GM04504 (cell line): ENCODE measurements around the gene SHANK2.

Experiments
- DNase-seq: peaks from one replicate; pipeline ENCODE4 v3.0.0-alpha.2; 2012; ENCODE audit warnings: low read depth

Gene SHANK2

DNA sequence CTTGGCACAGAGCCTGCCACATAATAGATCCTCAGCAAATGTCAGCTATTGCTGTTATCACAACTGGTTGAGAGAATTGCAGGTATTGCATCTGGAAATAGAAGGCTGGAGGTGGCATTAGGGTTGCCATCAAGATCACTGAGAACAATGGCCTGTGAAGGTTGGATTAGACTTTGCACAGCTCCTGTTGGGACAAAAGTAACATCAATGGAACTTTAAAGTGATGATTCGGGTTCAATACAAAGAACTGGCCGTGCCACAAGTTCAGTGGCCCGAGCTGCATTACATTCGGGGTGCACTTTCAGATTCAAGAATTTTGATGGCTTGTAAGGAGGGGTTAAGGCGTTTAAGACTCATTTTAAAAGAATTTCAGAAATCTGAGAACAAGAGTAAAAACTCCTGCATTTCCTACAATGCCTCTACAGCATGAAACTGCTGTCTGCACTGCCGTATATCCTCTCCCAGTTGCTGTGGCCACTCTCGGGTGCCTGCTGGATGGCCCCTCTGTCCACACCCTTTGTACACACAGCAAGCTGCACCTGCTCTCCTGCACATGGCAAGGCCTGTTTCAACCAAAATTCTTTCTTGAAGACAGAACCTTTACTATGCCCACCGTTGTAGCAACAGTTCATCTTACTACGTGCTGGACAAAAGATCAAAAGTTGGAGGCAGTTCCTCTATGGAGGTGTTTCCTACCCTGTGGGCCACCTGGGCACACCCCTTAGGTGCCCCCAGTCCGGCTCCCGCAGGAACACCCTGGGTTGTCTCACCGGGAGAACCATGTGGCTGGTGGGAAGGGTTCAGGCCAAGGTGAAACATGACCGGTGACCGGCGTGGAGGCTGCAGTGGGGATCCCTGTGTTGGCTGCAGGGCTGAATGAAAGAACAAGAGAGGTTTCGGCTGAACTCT is 17.5 kb upstream of the SHANK2 start:
- no peak for DNase-seq

DNA sequence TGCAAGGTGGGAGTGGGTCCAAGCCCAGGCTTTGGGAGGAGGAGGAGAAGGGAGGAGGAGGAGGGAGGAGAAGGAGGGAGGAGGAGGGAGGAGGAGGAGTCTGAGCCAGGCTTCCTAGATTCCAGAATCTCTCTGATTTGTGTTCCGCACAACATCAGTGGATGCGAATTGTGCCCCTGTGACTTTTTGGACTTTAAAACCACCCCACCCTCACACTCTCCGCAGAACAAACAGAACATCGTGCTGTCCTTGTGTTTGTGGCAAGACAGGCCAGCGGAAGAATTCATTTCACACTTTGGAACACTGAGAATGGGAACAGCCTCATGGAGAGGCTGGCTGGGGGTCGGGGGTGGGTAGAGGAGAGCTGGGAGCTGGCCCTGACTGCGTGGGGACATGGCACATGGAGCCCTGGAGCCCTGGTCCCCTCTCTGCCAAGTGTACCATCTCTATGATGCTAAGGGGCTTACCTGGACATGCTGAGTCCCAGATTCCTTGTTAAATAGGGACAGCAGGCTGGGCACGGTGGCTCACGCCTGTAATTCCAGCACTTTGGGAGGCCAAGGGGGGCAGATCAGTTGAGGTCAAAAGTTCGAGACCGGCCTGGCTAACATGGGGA is 16.4 kb upstream of the SHANK2 start:
- DNase-seq = no peak

DNA sequence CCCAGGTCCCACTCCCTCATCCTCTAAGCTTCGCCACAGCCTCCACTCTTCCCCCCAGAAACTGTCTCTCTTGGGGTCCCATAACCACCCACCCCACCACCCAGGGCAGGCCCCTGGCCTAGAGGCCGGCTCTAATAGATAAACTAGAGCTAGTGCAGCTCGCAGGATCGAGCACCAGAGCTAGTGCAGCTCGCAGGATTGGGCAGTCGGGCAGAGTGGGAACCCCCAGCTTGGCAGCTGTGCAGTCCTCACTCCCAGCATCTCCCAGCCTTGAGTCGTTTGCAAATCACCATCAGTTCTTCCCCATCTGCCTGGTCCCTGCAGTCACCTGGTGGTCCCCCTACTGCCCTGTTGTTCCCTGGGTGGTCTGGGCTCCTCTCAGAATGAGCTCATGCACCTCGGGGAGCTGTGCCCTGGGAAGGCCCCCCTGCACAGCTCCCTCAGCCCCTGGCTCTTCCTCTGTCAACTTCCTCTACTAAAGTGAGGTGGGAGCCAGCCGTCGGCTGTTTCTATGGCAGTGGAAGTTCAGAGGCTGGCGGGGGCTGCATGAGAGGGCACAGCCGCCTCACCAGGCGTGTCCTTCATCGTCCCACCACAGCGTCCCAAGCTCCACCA is 15.5 kb upstream of the SHANK2 start:
- no peak for DNase-seq

DNA sequence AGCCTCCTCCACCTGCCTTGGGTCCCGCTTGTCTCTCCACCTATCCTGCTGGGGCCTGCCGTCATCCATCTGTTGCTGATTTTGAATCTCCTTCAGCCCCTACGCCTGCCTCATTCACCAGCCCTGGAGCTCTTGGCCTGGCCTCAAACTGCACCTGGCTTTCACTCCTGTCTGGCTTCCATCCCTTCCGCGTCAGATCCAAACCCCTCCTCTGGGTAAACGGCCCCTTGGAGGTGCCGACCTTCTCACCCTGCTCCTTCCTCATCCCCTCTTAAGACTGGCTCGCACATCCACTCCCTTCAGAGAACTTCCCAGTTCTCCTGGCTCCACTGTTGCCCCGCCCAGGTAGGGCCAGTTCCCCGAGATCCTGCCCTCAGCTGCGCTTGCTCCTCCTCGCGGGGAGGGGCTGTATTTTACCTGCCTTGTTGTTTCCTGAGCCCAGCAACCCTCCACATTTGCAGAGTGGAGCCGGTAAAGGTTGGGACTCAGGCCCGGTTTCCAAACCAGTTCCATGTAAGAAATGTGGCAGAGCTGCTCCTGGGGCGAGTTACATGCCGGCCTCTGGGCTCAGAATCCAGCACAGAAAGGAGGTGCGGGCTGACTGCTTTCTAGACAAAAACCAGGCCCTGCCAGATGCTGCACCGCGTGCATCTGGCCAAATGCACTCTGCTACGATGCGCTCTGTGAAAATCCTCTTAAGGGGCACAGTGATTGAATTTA is 13.9 kb upstream of the SHANK2 start:
- no peak for DNase-seq

DNA sequence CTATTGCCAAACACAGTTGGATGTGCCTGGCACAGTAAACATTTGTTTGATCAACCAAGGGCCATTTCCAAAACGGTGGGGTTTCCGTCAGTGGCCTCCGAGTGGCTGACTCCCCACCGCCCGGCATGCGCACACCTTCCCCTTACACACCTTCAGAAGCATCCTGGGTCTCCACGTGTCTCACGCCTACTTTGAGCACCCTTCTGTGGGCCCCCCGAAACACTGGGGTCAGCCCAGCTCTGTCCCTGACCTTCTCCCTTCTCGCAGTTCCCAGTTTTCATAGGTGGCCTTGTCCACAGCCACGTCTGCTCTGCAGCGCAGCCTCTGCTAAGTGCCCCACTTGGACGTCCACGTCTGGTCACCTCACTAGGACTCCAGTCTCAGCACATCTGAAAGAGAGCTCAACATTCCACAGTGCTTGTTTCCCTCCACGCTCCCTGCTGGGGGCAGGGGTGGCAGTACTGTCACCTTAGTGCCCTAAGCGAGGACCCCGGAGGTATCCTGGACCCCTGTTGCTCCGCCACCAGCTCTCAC is 13.2 kb upstream of the SHANK2 start:
- DNase-seq = no peak

DNA sequence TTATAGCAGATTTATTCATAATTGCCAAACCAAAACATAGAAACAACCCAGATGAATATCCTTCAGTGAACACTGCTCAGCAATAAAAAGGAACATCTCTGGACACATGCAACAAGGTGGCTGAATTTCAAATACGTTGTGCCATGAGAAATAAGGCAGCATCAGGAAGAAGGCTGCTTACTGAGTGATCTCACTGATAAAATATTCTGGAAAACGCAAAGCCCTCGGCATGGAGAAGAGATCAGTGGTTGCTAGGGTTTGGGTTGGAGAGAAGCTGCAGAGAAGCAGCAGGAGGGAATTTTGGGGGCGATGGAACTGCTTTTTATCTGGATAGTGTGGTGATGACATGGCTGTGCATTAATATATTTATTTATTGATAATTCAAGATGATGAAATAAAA is 11.0 kb upstream of the SHANK2 start:
- no peak for DNase-seq

DNA sequence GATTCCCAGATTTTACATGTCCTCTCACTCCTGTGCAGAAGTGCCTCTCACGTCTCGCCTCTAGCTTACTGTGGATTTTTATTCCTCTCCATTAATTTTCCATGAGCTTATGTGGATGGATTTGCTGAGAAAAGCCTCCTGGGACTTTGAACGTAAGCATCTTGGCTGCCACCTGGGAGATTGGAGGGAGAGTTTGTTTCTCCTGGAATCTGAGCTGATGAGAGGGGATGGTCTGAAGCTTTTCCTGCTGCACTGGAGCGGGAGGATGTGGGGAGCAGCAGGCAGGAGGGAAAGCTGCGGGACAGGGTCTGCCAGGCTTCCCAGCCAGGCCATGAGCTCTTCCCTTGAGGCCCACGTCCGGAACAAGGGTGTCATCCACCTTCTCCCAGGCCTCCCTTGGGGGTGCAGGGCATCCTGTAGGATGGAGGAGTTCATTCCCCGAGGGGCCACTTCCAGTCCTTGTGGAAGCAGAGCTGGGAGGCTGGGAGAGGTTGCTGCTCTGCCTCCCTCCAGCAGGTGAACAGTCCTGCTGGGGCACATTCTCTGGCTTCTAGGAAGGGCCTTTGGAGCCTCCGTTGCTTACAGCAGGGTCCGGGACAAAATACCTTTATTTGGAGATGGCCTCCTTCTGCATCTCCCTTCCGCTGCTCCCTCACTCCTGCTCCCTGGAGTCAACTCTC is 3.6 kb upstream of the SHANK2 start:
- no peak for DNase-seq

DNA sequence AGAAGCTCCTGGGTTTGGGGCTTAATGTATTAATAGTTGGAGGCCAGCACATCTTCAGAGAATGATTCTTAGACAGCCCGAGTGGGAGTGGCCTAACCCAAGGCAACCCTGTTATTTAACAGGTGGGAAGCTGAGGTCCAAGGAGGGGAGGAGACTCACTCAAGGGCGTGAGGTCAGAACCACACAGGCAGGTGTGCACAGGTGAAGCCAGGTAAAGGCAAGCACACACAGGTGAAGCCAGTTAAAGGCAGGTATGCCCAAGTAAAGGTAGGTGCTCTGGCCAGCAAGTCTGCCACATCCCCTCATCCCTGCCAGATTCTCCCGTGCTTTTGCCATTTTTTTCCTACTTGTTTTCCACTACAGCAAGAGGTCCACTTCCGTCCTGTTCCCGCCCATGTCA is 2.9 kb upstream of the SHANK2 start:
- DNase-seq = no peak

DNA sequence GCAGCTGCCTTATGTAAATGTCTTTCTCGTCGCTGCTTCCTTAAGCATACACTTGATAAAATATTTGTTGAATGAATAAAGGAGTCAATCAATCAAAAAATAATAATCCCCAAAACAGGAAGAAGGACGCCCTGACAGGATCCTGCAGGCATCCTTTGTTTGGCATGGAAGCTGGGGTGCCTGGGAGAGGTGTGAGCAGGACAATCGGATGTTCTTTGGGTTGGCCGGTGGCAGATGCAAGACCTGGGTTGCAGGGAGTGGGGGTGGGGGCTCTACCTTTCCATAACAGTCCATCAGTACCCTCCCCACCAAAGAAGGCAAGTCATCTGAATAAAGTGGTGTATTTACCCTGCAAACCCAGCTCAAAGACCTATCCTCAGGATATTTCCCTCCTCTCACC is 1.4 kb upstream of the SHANK2 start:
- DNase-seq = no peak

DNA sequence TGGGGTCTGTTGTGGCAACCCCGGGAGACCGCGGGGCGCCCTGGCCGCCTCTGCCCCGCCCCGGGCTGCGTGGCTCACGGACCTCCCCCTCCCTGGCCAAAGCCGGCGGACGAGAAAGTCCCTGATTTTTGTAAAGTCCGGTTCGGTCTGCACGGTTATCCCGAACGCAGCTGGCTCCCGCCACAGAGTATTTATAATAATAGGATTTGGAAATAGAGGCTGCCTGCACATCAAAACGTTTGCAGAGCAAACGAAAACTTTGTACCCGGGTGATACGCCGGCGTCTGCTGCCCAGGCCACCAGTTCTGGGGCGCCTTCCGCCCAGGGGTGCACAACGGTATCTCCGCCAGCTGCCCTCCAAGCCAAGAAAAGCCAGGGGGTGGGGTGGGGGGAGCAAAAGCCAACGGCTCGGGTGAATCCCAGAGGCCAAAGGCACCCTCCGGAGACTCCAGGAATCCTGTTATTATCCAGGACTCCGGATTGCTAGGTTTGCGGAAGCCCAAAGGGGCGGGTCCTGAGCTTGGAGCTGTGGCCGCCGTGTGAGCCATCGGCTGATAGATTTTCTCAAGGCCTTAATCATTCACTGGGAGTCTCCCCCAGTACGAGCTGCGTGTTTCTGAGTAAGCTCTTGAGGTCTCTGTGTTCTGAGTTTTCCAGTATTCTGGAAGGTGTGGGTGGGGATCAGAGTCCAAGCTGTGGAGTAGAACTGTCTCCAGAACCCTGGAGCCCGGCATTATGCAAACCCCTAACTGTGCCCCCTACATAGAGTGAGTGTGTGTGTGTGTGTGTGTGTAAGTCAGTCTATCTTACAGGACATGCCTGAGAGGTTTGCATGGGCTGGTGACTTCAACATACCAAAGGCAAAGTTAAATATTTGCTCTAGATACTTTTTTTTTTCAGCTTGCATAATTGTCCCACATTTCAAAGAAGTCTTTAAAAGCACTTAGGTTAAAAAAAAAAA is 673 bp upstream of the SHANK2 start:
- DNase-seq = no peak

DNA sequence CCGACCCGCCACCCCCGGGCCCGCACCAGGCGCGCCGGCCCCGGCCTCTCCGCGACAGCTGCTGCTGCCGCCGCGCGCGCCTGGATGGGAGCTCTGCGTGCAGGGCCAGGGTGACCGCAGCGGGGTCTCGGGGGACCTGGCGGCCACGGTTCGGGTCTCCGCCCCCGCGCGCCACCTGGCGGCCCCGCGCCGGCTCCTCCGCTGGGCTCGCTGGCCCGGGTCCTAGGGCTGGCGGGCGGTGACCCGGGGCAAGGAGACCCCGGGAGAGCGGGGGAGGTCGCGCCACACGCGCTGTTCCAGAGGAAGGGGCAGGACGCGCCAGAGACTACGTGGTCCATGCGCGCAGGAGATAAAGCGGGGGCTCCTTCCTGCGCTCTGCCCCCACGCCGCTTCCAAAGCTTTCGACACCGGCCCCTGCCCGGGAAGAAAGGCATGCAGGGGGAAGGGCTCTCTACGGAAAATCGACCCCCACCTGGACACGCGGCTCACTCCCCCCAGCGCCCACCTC is 562 bp downstream of the SHANK2 start:
- DNase-seq = no peak

DNA sequence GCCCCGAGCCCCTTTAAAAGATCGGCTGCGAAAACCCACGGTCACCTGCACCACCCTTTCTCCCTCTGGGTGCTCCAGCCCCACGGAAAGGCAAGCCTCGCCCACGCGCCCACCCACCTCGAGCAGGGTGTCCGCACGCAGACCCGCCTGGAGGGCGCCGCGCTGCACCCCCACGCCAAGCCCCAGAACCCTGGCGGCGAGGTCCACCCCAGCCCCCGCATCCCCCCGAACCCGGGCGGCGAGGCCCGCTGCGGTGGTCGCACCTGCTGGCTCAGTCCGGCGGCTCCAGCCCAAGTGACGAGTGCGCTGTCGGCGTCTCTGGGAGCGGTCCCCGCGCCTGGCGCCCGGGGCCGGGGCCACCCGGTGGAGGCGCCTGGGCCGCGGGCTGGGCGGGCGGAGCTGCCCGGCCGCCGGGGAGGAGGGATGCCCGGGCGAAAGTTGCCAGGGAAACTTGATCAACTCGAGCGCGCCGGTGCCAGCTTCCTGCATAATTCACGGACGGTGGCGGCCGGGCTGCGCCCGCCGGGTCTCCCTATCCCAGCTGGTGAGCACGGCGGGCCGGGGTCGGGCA is 1.1 kb downstream of the SHANK2 start:
- no peak for DNase-seq

DNA sequence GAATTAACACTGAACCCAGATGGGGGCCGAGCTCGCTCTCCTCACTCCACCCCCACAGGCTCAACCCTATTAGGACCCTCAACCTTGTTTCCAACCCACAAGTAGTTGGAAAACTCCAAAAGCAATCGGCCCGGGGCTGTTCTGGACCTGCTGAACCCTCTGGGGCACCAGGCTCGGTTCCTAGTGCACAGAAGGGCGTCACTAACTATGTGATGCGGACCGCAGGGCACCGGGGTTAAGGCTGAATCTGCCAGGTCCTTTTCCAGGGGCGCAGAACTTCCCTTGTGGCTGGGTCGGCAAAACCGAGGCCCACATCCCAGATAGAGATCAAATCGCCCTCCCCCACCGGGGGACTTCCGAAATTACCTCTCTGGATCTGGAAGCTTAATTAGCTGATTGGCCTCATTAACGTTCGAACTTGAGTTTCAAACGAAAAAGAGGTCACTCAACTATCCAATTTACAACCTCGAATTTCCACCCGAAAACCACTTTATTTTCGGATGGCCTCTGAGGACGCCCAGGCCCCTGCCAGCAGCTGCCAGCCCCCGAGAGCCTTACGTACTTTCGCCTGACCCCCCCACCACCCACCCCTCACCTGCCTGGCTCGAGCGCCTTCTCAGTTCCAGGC is 1.7 kb downstream of the SHANK2 start:
- DNase-seq = no peak

DNA sequence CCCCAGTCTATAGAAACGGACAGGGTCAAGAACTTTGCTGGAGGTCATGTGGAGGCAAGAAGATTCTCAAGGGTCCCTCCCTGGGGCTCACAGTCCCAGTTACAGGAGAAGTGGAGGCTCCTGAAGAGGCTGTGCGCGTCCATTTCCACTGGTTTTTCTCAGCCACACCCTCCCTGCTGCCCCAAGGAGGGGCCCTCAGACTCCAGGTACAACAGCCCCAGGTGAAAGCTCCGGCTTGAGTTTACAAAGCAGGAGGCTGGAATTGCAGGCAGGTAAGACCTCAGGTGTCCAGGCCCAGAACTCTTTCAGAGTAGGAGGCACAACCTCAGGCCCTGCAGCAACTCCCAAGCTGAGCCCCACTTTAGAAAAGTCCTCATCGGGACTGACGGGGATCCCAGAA is 3.1 kb downstream of the SHANK2 start:
- DNase-seq = no peak

DNA sequence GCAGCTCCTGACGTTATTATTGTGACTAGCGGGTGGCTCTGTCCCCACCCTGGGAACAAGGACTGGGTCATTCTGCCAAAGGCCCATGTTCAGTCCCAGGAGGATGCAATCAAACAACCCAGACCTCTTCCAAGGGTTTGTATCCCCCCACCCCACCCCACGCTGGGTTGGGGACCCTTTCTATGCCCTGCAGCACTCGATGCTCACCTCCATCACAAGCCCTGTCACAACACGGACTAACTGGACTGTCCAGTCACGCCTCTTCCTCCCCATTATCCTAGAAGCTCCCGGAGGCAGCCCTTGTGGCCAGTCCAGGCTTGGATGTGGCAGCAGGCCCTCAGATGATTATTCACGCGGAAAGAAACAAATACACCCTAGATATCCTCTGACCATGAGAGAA is 3.7 kb downstream of the SHANK2 start:
- no peak for DNase-seq

DNA sequence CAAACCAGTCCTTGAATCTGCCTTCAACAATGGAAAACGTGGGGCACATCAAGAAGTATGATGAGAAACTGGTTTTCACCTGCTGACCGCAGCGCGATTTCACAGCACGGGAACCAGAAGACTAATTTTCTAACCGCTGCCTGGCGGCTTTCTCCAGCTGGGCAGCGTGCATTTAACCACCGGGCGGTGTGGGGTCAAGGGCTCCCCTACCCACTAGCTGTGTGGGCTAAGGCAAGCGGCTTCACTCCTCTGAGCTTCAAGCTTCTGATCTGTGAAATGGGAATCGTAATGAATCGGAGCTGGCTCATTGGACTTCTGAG is 4.2 kb downstream of the SHANK2 start:
- DNase-seq = no peak

DNA sequence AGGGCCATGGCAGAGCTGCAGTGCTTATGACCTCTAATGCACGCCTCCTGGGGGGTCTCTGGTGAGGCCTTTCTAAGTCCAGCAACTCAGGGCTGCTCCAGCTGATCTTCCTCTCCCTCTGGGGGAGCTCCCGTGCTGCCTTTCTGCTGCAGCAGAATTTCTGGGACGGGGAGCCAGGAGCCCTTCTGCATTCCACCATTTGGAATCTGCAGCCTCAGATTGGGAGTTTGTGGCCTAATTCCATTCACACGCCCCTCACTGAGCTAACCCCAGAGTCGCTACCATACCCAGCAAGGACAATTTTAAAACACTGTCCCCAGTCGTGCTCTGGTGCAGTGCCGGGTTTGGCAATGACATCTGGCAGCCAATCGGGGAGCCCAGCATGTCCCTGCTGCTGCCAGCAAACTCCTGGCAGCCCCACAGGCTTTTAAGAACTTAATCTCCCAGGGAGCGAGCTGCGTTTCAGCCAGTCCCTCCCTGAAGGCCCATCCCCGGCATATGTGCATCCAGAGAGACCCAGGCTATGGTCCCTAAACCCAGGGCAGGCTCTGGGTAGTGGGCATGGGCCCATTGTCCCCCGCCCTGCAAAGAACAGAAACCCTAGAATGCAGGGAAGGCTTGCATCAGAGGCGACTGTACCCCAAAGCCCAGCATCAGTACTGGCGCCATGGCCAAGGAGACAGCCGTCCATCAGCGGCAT is 4.7 kb downstream of the SHANK2 start:
- DNase-seq = no peak

DNA sequence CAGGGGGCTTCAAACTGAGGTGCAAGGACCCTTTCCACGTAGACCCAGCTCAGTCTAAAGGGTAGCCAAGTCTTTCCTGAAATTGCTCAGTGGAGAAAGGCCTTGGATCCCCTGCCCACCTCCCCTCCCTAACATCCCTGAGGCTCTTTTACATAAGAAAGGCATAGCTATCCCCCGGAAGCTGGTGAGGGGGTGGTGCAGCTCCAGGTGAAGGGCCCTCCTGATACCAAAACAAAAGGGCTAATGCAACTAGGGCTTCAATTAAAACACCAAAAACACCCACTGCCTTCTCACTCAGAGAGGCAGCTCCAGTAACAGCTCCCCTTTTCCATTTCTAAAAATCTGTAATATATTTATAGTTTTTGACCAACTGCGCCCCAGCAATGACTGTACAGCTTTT is 5.8 kb downstream of the SHANK2 start:
- no peak for DNase-seq
